CD4-positive, alpha-beta T cell (primary cell): ENCODE data around the gene PRDM1. TPM values are rescaled to one million over a fixed set of nuclear protein-coding genes. Genes with fewer than 3 reads are reported as not detected.
A peak's percentile ranks its signal among the peaks of the same experiment; 100 is the strongest.

Experiments used
- ATAC-seq: fragments of 200-7000 bp; cut with Tn5 transposase; one replicate; pipeline ENCODE4 v1.10.0; 2022; ENCODE audit warnings: mild to moderate bottlenecking; ENCODE audit not compliant: poor library complexity
- CTCF ChIA-PET: fragments of 350-600 bp; sonication (Branson Sonifier 250); formaldehyde crosslinking; loops from one replicate; lab custom pipeline; 2021; ENCODE audit warnings: antibody characterized with exemption, inconsistent platforms; lab: Charles Lee
- POLR2A ChIA-PET: fragments of 350-600 bp; sonication (Branson Sonifier 250); formaldehyde crosslinking; loops from one replicate; lab custom pipeline; 2021; ENCODE audit warnings: antibody characterized with exemption, inconsistent platforms; lab: Charles Lee
- DNase-seq, 14 experiments: peaks; one replicate each; pipeline ENCODE4 v3.0.0-alpha.2; 2013 to 2020; ENCODE audit warnings: mixed read lengths in 2 of 14
- H3K27ac ChIP-seq, 2 donors: one replicate each; pipeline versions ENCODE4 v1.5.1 to v1.7.0; 2013; ENCODE audit warnings: low read length in 2 of 2, low read depth in 1 of 2, mild to moderate bottlenecking in 1 of 2
- H3K27me3 ChIP-seq, 2 experiments: 1 replicate in 1 of 2; 2 replicates in 1 of 2; pipeline versions ENCODE4 v1.6.1 to v1.7.0; 2013; ENCODE audit warnings: low read length in 2 of 2, control low read depth in 1 of 2, mild to moderate bottlenecking in 1 of 2, moderate library complexity in 1 of 2; ENCODE audit not compliant: insufficient read depth in 2 of 2, control insufficient read depth in 1 of 2
- H3K36me3 ChIP-seq: one replicate; pipeline ENCODE4 v1.6.1; 2013; ENCODE audit warnings: low read length, control low read depth; ENCODE audit not compliant: insufficient read depth
- H3K4me1 ChIP-seq: one replicate; pipeline ENCODE4 v1.6.1; 2013; ENCODE audit warnings: low read length, control low read depth; ENCODE audit not compliant: insufficient read depth
- H3K4me3 ChIP-seq: one replicate; pipeline ENCODE4 v1.5.1; 2013; ENCODE audit warnings: mild to moderate bottlenecking, low read length, moderate library complexity
- H3K9me3 ChIP-seq, 2 experiments: 1 replicate in 1 of 2; 2 replicates in 1 of 2; pipeline versions ENCODE4 v1.6.1 to v1.7.0; 2013; ENCODE audit warnings: low read length in 2 of 2, mild to moderate bottlenecking in 2 of 2, control low read depth in 1 of 2, moderate library complexity in 1 of 2; ENCODE audit not compliant: control insufficient read depth in 1 of 2, insufficient read depth in 1 of 2
- H3K27ac Mint-ChIP-seq: one replicate; pipeline ENCODE4 v1.8.0; 2020; ENCODE audit warnings: mixed read lengths
- H3K27me3 Mint-ChIP-seq: one replicate; pipeline ENCODE4 v1.8.0; 2021; ENCODE audit warnings: mixed read lengths
- H3K36me3 Mint-ChIP-seq: one replicate; pipeline ENCODE4 v1.8.0; 2021; ENCODE audit warnings: low read depth, mixed read lengths
- H3K4me1 Mint-ChIP-seq: one replicate; pipeline ENCODE4 v1.8.0; 2021; ENCODE audit warnings: low read depth, mixed read lengths
- H3K4me3 Mint-ChIP-seq: one replicate; pipeline ENCODE4 v1.8.0; 2020; ENCODE audit warnings: mild to moderate bottlenecking, mixed read lengths
- H3K9me3 Mint-ChIP-seq: one replicate; pipeline ENCODE4 v1.8.0; 2020; ENCODE audit warnings: mixed read lengths
- CTCF ChIP-seq: fragments of 200-600 bp; IDR thresholded peaks from one replicate; pipeline ENCODE4 v1.8.0; 2022; ENCODE audit warnings: antibody characterized with exemption, mild to moderate bottlenecking
- intact Hi-C, 2 experiments: fragments of 100-400 bp; cut with DNase I in 1 of 2; cut with micrococcal nuclease in 1 of 2; formaldehyde crosslinking; loops; one replicate each; pipeline versions ENCODE4 v1.15.1 to v1.9.0; 2023 to 2025; cut with DNase I, micrococcal nuclease
- polyA plus RNA-seq, 2 donors: library from polyadenylated mRNA; unstranded; fragments of 120-200 nt; gene quantifications; one replicate each; pipeline ENCODE4 v1.2.1, GENCODE V29; 2013
- total RNA-seq, 174 experiments: library from RNA in 2 of 174; stranded (reverse) in 2 of 174; gene quantifications; one replicate each; pipeline ENCODE4 v1.2.3 and lab custom pipeline; 2021 to 2026

The PRDM1 gene
- 10 to 100 TPM; 69.9 to 83.4 TPM for total RNA-seq
- polyA plus RNA-seq (2013, experiment 1 of 2) = 46.2 TPM
- 73.8 TPM for polyA plus RNA-seq (2013, experiment 2 of 2)
- total RNA-seq (lab: John Stamatoyannopoulos, UW) = 7.5 to 196 (median 56.1) reads per million in 172 experiments

- no peaks in the 10 kb centered on the region for H3K36me3 Mint-ChIP-seq
- peak; percentile 83 for ATAC-seq
- peaks cover 55% of the 10 kb centered on the region for H3K27me3 Mint-ChIP-seq
- peaks cover 58% of the 10 kb centered on the region for H3K4me1 ChIP-seq
- CTCF ChIA-PET = interaction anchor here (0.6 to 2.1 kb wide), 10 partner anchors 11 to 356 kb away, joined by 3 to 12 read pairs (median 4); no protein-coding TSS in a partner anchor
- no peaks in the 10 kb centered on the region for H3K9me3 Mint-ChIP-seq
- peak within 1 kb of the TSS in 1 of 2 donors; percentile 49 for H3K27ac ChIP-seq
- peak within 1 kb of the TSS; percentile 94 for H3K4me3 Mint-ChIP-seq
- no peaks in the 10 kb centered on the region for H3K9me3 ChIP-seq
- intact Hi-C loops = loop anchor here (1.0 to 10.0 kb wide), 5 partner anchors 12 to 601 kb away; partner anchors contain the start of gene ATG5 (in 1 of the 2)
- POLR2A ChIA-PET = interaction anchor here (0.7 to 3.8 kb wide), 10 partner anchors 11 to 137 kb away, joined by 3 to 48 read pairs (median 5); no protein-coding TSS in a partner anchor
- H3K27me3 ChIP-seq = peaks cover 0 to 8% of the 10 kb centered on the region in 2 experiments
- peak; percentile 14 for TF ChIP-seq CTCF
- H3K4me3 ChIP-seq = peak within 1 kb of the TSS; percentile 62
- H3K36me3 ChIP-seq = no peaks in the 10 kb centered on the region
- H3K27ac Mint-ChIP-seq = peak within 1 kb of the TSS; percentile 74
- peak; percentile 53 to 96 (median 68) for DNase-seq
- peaks cover 80% of the 10 kb centered on the region for H3K4me1 Mint-ChIP-seq
Observed at GRCh38 chr6:106085984-106086813, at the start of gene PRDM1. Gene PRDM1, plus strand, starts transcription at chr6:106086336. Its CDS starts 218 bp downstream, at chr6:106086554.

- Histone ChIP-seq H3K27ac (no peak overlapping the region), H3K27me3 (no peaks in the 10 kb centered on the region), H3K4me1 (no peaks in the 10 kb centered on the region), H3K4me3 (no peak overlapping the region), H3K9me3 (no peaks in the 10 kb centered on the region), H3K36me3 (no peaks in the 10 kb centered on the region)
- POLR2A ChIA-PET = no interaction called here
- no peak for ATAC-seq
- no peak overlapping the region for H3K4me3 Mint-ChIP-seq
- H3K9me3 Mint-ChIP-seq = peaks cover 8% of the 10 kb centered on the region
- CTCF ChIA-PET = no interaction called here
- H3K27ac Mint-ChIP-seq = no peak overlapping the region
- TF ChIP-seq CTCF = no peak
- H3K27me3 Mint-ChIP-seq = no peaks in the 10 kb centered on the region
- H3K36me3 Mint-ChIP-seq = peaks cover 6% of the 10 kb centered on the region
- H3K4me1 Mint-ChIP-seq = no peaks in the 10 kb centered on the region
- intact Hi-C loops = no loop called here
- no peak for DNase-seq
Observed at GRCh38 chr6:106037060-106037459, 49.1 kb upstream of the PRDM1 start.

- ChIA-PET POLR2A (interaction anchor here (0.5 to 1.5 kb wide), 2 partner anchors 38 to 48 kb away, joined by 3 read pairs; no protein-coding TSS in a partner anchor), CTCF (interaction anchor here (1.3 kb wide), 1 partner anchor 47 kb away, joined by 3 read pairs; no protein-coding TSS in a partner anchor)
- ATAC-seq = no peak
- no peaks in the 10 kb centered on the region for H3K27me3 ChIP-seq
- H3K4me3 Mint-ChIP-seq = no peak overlapping the region
- TF ChIP-seq CTCF = no peak
- H3K27me3 Mint-ChIP-seq = peaks cover 4% of the 10 kb centered on the region
- H3K27ac Mint-ChIP-seq = no peak overlapping the region
- no peak overlapping the region for H3K27ac ChIP-seq
- no peaks in the 10 kb centered on the region for H3K9me3 ChIP-seq
- peaks cover 6% of the 10 kb centered on the region for H3K36me3 Mint-ChIP-seq
- H3K4me3 ChIP-seq = no peak overlapping the region
- no peaks in the 10 kb centered on the region for H3K4me1 ChIP-seq
- H3K4me1 Mint-ChIP-seq = no peaks in the 10 kb centered on the region
- H3K9me3 Mint-ChIP-seq = peaks cover 8% of the 10 kb centered on the region
- intact Hi-C loops = no loop called here
- no peaks in the 10 kb centered on the region for H3K36me3 ChIP-seq
- DNase-seq = no peak
Observed at GRCh38 chr6:106039897-106040592, 46.1 kb upstream of the PRDM1 start.
